HG02870 (cell line): Measurements from ENCODE around the gene KIFAP3.

Experiments used
- ATAC-seq: cut with Tn5 transposase; IDR thresholded peaks from one replicate; pipeline ENCODE4 v1.9.1; 2021; ENCODE audit warnings: mild to moderate bottlenecking, moderate library complexity; ENCODE audit not compliant: unreplicated experiment

Gene KIFAP3

DNA sequence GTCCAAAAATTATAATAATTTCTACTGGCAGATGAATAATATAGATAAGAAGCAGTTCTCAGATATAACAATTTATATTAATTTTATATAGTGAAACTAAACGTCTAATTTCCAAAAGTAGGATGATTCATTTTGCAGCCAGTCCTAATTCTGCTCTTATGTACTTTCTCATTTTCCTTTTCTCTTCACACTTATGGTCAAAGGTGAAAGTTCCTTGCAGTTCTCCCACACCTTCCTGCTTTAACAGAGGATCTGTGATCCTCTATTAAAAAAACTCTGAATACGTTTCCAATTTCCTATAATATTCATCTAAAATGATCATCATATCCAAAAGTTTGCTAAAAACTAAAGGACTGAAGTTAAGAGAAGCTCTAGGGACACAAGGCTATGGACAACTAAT lies 78.5 kb downstream of the KIFAP3 start:
- ATAC-seq, result no peak

DNA sequence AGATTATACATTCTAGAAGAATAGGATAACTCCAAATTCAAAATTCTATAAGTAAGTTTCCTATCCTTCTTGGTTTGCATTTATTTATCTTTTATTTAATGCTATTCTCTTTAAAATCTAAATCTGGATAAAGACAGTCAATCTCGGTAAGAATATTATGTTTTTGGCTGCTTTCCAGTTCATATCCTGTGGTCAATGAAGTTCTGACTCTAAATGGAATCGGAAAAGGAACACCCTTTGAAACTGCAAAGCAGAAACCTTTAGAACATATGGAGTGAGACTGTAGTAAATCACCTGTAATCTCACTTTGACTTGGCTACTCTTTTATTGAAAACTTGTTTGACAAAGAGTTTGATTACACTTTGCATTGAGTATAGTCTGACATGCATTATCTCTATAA lies 85.2 kb downstream of the KIFAP3 start:
- no peak for ATAC-seq

DNA sequence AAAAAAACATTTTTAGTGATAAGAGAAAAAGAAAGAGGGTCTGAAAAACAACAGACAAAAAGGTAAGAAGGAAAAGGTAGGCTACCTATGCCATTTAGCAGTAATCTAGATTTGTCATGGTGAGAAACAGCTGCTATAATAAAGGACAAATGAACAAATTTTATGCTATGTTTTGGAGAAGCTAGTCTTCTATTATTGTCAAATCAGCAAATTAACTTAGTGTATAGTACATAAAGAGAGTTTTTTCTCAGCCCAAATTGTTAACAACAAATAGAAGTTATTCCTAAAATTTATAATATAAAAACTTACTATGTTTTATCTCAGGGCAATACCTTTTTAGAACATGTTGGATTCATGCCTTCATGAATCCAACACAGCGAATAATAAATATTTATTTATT lies 88.7 kb downstream of the KIFAP3 start:
- ATAC-seq, result no peak

DNA sequence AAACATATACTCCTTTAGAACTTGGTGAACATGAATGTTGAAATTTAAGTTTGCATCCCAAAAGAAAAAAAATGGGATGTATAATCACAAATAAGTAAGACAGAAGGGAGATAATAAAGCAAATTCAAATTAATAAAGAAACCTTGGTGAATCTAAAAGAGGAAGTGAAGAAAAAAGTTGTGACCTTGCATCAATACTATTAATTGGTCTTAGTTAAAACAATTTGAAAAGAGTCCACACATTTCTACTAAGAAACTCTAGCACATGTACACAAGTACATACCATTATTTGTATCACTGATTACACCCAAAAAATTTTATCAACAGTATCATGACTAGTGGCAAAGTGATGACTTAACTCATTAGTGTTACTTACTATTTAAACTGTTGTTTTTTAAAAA lies 100.4 kb downstream of the KIFAP3 start:
- ATAC-seq, result no peak

DNA sequence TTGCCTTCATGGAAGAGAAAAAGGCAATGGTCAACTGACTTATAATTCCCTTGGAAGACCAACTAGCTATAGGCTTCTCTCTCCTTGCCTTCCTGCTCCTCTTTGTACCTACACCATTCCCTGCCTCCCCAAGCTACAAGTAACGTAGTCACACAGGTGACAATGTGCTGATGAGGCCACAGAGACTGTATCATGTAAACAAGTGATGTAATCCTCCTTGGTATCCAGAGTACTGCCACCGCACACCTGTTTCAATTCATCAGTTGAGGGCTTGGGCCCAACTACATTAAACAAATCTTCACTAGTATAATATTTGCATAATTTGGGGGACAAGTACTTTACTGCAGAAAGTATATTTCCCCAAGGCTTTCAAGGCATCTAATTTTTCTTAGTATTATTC lies 104.4 kb downstream of the KIFAP3 start:
- ATAC-seq, result no peak

DNA sequence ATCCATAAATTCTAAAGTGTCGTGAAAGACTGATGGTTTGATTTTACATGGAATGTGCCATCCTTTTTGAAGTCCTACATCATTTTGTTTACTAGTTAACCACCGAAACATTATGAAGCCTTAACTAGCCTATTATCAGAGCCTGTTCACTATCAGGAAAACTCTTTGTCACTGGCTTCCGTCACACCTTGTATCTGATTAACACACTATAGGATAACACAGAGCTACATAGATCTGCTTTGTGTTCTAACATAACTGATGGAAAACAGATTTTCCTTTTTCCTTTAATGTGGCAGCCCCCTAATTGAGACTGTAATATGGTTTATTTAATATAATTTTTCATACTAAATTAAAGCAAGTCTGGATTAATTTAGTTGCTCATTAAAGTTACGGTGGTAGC lies 106.3 kb downstream of the KIFAP3 start:
- no peak for ATAC-seq

DNA sequence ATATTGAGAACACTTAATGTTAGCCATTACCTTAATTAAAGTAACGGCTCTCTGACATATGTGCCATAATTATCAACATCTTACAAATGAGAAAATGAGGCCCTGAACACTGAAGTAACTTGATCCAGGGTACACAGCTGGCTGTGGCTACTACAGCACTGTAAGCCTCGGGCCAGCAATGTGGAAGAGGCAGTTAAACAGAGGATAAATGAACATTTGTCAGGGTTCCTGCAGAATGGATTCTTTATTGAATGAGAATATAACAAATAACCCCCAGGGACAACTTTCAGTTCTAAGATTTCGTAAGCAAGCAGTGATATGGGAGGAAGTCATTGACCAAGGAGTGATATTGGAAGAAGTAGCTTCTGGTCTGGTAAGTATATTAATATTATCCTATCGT lies 110.3 kb downstream of the KIFAP3 start:
- ATAC-seq, result no peak

DNA sequence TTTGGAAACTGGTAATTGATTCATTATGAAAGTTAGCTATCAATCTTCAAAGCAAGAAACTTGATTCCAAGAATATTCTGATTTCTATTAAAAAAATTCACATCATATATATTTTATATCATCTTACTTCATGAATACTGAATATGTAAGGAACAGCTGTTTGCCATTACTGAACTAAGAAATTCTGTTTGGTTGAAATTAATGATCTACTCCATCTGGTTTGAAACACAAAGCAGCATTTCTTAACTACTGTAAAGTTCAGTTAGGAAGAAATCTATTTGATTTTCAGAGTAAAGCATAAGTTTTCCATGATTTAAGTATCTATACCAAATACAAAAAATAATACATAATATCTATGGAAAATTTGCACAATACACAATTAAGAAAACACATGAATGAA lies 114.8 kb downstream of the KIFAP3 start:
- no peak for ATAC-seq

DNA sequence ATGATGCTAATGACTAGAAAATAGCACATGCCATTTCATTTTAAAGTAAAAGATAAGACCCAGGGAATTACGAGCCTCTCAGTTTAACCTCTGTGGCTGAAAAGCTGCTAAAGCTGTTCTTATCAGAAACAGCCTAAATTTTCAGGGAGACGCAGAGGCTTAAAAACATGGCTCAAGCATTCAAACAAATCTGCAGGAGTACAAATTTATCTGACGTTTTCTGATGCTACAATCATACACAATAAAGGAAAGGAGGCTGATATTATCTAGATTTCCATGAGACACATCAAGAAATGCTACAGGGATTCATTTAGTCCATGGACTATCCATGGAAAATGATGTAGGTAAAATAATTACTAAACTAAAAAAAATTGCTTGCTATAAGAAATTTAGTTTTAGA lies 115.5 kb downstream of the KIFAP3 start:
- ATAC-seq, result no peak

DNA sequence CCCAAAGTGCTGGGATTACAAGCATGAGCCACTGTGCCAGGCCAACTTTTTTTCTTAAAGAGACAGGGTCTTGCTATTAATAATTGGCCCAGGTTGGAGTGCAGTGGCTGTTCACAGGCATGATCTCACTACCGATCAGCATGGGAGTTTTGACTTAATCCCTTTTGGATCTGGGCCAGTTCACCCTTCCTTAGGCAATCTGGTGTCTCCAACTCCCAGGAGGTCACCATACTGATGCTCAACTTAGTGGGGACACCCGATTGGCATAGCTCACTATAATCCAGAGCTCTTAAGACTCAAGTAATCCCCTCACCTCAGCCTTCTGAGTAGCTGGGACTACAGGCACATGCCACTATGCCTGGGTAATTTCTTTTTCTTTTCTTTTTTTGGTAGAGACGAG lies 116.6 kb downstream of the KIFAP3 start:
- ATAC-seq, result no peak

DNA sequence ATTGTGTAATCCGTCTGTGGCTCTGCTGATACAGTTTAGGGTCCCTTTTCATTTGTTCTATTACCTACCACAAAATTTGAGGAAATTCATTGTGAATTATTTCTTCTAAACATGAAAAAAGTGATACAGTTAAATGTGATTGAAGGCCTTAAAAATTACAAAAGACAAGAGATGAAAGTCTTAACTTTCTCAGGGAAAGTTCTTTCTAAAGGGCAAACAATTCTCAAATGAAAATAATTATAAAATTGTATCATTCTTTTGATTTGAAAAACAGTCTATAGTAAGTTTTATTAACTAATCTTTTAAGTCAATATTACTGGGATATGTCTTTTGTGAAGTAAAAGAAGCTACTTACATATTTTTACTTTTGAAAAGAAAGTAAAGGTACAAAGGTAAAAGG lies 123.4 kb downstream of the KIFAP3 start:
- no peak for ATAC-seq

DNA sequence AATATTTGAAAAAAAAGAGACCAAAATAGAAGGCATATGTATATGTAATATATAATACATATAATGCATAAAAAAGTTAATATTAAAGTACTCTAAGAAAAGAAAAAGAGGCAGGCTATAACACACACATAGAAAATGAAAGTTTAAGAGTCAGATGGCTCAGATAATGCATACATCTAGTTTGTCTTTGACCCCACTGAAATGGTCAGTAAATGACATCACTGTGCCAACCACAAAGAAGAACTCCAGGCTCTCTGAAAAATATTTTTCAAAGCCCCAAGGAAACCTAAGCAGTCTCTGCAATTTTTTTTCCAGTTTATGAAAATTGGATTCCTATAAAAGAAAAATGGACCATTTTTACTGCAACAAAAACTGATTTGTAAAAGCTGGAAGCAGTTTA lies 125.4 kb downstream of the KIFAP3 start:
- no peak for ATAC-seq

DNA sequence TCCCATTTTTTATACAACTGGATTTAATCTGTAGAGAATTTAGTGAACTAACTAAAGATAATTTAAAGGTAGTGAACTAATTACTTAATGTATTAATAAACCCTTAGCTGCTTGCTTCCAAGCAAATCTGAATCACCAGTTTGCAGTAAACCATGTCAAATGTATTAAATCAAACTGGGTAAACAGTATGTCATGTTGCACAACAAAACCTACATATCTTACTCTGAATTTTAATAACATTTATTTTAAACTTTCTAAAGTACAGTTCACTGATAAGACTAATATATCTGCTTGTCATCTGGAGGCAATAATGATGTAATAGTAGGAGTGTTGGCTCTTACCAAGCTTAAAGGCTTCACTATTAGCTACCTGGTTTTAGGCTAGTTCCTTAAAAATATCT lies 128.3 kb downstream of the KIFAP3 start:
- ATAC-seq, result no peak

DNA sequence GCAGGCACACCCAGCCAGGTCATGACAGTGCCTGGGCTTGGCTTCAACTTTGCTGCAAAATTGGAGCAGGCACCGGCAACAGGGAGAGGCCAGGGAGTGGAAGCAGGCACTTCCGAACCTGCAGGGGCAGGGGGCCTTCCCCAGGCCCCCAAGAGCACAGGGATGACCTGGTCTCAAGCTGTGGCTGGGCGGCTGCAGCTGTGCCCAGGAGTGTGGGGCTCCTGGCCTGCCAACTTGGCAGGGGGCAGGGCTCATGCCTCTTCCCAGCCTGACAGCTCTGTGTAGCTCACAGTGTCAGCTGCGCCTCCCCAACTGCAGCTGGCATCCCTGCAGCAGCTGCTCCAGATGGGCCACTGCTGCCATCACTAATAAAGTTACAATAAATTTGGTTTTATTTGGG lies 129.3 kb downstream of the KIFAP3 start:
- no peak for ATAC-seq

DNA sequence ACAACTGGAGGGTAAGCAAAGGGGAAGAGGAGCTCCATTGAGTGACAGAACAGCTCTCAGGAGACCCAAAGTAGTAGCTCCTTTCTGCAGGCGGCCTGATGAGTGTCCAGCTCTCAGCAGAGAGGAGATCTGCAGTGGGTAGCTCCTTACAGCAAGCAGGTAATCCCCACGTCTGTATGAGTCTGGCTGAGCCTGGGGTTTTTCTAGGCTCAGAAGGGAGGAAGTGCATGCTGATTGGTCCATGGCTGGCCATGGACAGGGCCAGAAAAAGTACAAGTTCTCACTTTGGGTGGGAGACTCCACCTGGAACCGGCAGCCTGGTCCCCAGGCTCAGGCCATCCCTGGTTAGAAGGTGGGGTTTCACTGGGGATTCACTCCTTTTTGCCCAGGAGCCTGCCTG lies 129.9 kb downstream of the KIFAP3 start:
- no peak for ATAC-seq

DNA sequence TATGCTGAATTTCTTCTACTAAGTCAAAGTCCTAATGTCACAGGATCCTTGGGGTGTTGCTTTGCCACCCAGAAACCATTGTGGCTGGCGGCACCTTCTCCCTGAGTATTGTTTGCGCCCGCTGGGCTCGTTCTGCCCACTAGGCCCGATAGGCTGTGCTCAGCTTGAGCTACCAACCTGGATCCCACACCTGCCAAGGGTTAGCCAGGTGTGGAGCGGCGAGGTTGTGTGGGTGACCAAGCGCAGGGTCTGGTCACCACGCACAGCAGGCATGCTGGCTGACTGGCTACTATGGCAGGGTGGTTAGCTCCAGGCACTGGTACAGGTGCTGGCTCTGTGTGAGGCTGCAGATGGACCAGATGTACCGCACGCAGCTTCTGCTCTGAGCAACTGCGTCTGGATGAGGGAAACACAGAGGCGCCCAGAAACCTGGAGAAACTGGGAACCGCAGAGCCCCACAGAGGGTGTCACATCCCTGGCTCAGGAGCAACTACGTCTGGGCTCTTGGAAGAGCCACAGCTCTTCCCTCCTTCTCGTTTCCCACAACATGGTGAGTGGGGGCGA lies 130.4 kb downstream of the KIFAP3 start:
- no peak for ATAC-seq

DNA sequence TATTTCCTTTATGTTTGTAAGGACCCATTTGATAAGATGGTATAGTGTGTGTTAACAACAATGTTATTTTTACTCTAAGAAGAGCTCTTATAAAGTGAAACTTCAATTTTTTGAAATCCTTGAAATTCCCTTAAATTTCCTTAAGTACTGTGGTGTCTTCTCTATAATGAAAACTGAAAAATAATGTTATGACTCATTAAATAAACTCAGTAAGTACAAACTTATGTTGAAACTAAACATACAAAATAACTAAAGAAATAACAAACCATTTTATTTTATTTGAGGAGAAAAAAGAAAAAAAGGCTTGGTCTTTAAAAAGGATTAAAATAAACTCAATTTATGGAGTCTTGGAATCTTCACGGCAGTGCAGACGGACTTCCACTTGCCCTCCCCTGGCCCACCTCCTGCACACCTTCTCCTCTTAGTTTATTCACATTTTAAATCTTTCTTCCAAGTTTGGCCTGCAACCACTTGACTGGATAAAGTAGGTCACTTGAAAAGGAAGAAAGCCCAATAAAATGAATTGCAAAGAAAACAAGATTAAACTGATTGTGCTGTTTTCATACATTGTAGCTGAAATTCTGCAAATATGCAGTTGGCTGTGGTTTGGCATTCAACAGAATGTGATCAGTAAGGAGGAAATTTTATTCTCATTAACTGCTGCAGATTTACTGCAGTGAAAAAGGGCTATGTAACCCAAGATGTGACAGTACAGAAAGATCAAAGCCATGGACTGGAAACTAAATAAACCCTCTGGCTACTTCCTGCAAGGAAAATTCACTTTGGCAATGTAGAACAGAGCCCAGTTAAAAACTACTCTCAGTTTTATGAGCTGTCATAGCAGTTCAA lies 132.3 kb downstream of the KIFAP3 start:
- no peak for ATAC-seq

DNA sequence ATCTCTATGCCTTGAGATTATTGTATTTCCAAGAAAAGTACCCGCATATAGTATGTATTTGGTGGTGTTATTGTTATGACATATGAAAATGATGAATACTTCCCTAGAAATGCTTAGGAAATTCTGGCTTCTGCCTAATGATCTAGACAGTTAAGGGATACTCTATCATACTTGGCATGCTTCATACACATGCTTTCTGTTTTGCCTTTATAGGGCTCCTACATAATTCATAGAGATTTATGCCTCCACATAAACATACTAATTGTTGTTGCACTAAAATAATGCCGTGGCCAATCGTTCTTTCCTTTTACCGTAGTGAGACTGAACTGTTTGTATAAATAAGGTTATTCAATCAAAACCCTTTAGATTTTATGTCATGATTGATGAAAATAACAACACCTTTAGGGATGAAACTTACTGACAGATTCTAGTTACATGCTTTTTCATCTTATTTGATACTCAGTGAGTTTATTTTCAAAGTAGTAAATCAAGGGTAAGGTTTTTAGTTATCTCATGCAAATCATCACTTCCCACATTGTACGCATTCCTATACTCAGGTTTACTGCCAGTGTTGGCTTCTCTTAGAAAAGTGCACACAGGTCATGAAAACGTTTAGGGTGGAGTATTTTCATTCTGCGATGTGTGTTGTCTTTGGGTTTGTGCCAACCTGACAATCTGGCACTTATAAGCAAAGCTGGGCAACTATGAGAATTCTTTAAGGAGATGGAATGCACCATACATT lies 140.3 kb downstream of the KIFAP3 start:
- ATAC-seq, result no peak

DNA sequence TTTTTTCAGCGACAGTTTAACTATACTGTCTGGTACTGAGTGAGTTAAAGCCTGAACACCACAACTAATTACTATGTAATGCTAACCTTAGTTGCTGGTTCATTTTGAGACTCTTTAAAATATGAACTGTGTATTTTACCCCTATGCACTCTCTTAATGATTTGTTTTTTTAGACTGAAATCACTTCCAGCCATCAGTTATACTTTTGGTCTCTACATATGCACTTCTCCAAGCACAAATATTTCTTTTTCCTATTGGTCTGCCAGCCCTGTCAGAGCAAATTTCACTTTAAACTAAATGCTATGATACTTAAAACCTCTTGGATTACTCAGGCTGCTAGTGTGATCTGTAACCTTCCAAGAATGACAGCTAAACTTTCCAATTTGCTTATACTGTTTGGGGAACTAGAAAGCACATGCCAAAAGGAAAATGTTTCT lies 142.7 kb downstream of the KIFAP3 start:
- no peak for ATAC-seq

DNA sequence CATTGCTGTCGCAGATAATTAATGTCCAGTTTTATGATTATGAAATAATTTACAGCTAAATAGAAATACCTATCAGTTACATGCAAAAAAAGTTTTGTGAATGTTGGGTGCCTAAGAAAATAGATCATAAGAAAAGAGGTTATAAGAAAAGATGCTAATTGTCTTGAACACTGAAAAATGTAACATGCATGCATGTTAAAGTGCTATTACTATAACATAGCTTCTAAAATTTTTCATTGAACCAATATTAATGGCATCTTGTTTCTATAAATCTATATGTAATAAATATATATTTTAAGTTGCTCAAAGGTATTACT lies 145.3 kb downstream of the KIFAP3 start:
- no peak for ATAC-seq

DNA sequence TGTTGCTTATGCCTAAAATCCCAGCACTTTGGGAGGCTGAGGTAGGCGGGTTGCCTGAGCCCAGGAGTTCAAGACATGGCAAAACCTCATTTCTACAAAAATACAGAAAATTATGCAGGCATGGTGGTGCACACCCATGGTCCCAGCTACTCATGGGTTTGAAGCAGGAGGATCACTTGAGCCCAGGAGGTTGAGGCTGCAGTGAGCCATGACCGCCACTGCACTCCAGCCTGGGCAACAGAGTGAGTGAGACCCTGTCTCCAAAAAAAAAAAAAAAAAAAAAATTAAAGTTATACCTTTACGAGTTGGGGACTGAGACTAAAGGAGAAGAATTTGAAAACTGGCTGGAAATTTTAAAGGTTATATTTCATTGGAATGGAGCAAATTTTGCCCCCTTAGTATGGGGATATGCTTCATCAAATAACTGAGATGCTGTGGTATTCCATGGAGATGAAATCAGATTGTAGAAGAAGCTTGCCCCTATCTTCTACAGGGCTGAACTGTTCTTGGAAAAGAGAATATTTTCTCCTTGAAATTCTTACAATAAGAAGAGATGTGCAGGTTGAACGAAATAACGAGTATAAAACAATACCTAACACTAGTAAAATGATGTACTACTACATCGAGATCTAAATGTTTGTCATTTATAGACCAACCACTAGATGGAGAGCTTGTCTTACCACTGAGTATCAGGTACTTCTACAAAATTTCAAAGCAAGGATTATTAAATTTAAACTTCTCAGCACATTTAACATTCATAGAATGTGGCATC lies 145.9 kb downstream of the KIFAP3 start:
- ATAC-seq, result peak; percentile 59
